GM21447 (cell line): ENCODE measurements around the gene RPS27.
"Not testable (repeated sequence)": the region's sequence is repeated elsewhere in the genome, so short reads cannot be mapped to it uniquely, and the experiment has no call there.

Experiments
- ATAC-seq: cut with Tn5 transposase; IDR thresholded peaks from one replicate; pipeline ENCODE4 v1.9.1; 2021; ENCODE audit not compliant: unreplicated experiment

RPS27 gene

GRCh38 chr1:153985341-153985912 lies 5.1 kb upstream of the RPS27 start:
- ATAC-seq: no peak

GRCh38 chr1:153985941-153986761 lies 4.4 kb upstream of the RPS27 start, which contains the start of gene RAB13:
Gene RAB13 (minus strand): TSS chr1:153986339. CDS start chr1:153986236, 103 bp downstream.
- ATAC-seq: no peak

GRCh38 chr1:153987621-153988020 lies 2.9 kb upstream of the RPS27 start:
- no peak for ATAC-seq

GRCh38 chr1:153991151-153991630 lies 629 bp downstream of the RPS27 start:
- ATAC-seq: no peak

DNA sequence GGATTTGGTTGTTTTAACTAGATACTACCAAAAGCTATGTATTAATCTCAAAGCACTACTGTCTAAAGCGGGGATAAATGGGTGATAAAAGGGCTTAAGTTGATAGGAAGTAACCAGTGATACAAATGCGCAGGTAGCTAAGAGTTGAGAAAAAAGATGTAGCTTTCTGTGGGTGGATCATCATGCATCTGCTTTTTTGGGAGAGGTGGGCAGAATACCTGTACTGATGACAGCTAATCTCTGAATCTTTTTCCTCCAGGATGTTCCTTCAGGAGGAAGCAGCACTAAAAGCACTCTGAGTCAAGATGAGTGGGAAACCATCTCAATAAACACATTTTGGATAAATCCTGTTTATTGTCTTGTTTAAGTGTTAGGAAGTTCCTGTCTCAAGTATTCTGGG lies 1.2 kb downstream of the RPS27 start:
- no peak for ATAC-seq

- ATAC-seq: no peak
Observed at GRCh38 chr1:153995202-153995601, 4.6 kb downstream of the RPS27 start.

DNA sequence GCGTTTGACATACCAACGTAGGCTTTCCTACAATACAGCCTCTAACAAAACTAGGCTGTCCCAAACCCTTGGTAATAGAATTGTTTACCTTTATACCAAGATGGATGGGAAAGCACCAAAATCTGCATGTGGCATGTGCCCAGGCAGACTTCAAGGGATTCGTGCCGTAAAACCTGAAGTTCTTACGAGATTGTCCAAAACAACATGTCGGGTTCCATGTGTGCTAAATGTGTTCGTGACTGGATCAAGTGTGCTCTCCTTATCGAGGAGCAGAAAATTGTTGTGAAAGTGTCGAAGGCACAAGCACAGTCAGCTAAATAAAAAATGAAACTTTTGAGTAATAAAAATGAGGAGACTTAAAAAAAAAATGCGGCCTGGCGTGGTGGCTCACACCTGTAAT lies 5.1 kb downstream of the RPS27 start:
- ATAC-seq: no peak

GRCh38 chr1:153996882-153997281 lies 6.3 kb downstream of the RPS27 start:
- not testable (repeated sequence) for ATAC-seq

GRCh38 chr1:154000420-154000819 lies 9.9 kb downstream of the RPS27 start:
- no peak for ATAC-seq

- ATAC-seq: no peak
Observed at GRCh38 chr1:154006136-154006535, 15.6 kb downstream of the RPS27 start.

- ATAC-seq: no peak
Observed at GRCh38 chr1:154012129-154012528, 21.6 kb downstream of the RPS27 start.

GRCh38 chr1:154012543-154012942 lies 22.0 kb downstream of the RPS27 start:
- ATAC-seq: not testable (repeated sequence)

DNA sequence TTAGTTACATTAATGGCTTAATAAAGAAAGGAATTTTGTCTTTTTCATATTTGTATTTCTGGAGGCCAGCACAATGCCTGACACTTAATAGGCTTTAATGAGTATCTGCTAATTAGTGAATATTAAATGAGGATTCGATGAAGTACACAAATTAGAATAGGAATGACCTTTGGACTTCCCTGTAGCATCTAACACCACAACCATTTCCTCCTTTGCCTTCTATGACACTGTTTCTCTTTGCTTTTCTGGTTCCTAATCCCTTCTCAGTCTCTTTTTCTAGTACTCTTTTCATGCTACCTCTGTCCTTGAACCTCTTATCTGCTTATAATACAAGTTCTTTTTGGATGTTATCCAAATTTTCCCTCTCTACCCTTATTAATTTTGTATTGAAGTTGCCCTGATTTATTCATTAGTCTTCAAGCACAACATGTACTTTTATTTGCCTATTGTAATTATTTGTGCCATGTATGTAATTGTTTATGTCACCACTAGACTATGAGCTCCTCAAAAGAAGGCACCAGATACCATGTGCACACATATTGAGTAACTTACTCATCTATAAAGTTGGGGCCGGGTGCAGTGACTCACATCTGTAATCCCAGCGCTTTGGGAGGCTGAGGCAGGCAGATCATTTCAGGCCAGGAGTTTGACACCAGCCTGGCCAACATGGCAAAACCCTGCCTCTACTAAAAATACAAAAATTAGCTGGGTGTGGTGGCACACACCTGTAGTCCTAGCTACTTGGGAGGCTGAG lies 23.8 kb downstream of the RPS27 start:
- ATAC-seq: no peak

- ATAC-seq: no peak
Observed at GRCh38 chr1:154019269-154019668, 28.7 kb downstream of the RPS27 start.

- no peak for ATAC-seq
Observed at GRCh38 chr1:154019940-154020339, 29.4 kb downstream of the RPS27 start.

- not testable (repeated sequence) for ATAC-seq
Observed at GRCh38 chr1:154033697-154034096, 43.1 kb downstream of the RPS27 start.
